Erythroblast (primary cell): ENCODE results near the gene ZNRF1.

ENCODE experiments used
- GATA1 ChIP-seq: IDR thresholded peaks from 2 replicates; pipeline ENCODE4 v1.6.1; 2011; ENCODE audit warnings: low read depth, mild to moderate bottlenecking, control low read depth, low read length, moderate library complexity
- POLR2A ChIP-seq: IDR thresholded peaks from 2 replicates; pipeline ENCODE4 v1.6.1; 2011; ENCODE audit warnings: mild to moderate bottlenecking, low read length

DNA sequence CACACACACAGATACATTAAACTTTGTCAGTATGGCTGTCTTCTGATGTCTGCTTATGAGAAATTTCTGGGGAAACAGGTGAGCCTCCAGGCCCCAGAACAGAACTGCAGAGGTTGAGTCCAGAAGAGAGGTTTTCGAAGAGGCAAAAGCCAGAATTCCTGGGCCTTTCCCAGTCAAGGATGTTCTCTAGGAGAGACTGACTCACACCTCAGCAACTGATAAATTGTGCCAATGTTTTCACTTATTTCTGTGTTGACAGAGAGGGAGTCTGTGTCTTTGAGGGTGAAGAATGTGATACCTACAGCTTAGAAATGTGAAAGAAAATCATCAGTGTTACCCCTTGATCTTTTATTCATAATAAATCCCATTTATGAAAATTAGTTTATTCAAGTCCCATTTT, 87.5 kb downstream of the ZNRF1 start:
- no peak for TF ChIP-seq POLR2A
- no peak for TF ChIP-seq GATA1
